Heart left ventricle (tissue), 16 donors: ENCODE measurements around the gene SHROOM3. TPM values are rescaled to one million over a fixed set of nuclear protein-coding genes. Genes with fewer than 3 reads are reported as not detected.

Experiments
- ATAC-seq, 4 donors: fragments of 200-7000 bp; cut with Tn5 transposase; one replicate each; pipeline ENCODE4 v1.9.1; 2020 to 2022; ENCODE audit warnings: moderate library complexity in 4 of 4, mild to moderate bottlenecking in 3 of 4, moderate number of reproducible peaks in 1 of 4
- DNase-seq, 5 donors: peaks; one replicate each; pipeline ENCODE4 v3.0.0-alpha.2; 2020
- H3K27ac ChIP-seq, 12 donors: fragments of 200-600 bp; sonication (generic) in 4 of 12; one replicate each; pipeline versions ENCODE4 v1.5.0 to v1.8.0; 2016 to 2022; ENCODE audit warnings: mild to moderate bottlenecking in 2 of 12
- H3K27me3 ChIP-seq, 9 donors: fragments of 200-600 bp; sonication (generic) in 2 of 9; one replicate each; pipeline versions ENCODE4 v1.5.1 to v1.8.0; 2016 to 2022; ENCODE audit warnings: mild to moderate bottlenecking in 3 of 9
- H3K36me3 ChIP-seq, 9 donors: fragments of 200-600 bp; sonication (generic) in 2 of 9; one replicate each; pipeline versions ENCODE4 v1.5.0 to v1.8.0; 2018 to 2022; ENCODE audit warnings: mild to moderate bottlenecking in 2 of 9
- H3K4me1 ChIP-seq, 12 donors: fragments of 200-600 bp; sonication (generic) in 4 of 12; one replicate each; pipeline versions ENCODE4 v1.5.0 to v1.8.0; 2016 to 2022; ENCODE audit warnings: mild to moderate bottlenecking in 3 of 12
- H3K4me3 ChIP-seq, 12 donors: fragments of 200-600 bp; sonication (generic) in 4 of 12; one replicate each; pipeline versions ENCODE4 v1.5.0 to v1.8.0; 2017 to 2022; ENCODE audit warnings: mild to moderate bottlenecking in 9 of 12, moderate library complexity in 4 of 12
- H3K9me3 ChIP-seq, 12 donors: fragments of 200-600 bp; sonication (generic) in 4 of 12; one replicate each; pipeline versions ENCODE4 v1.5.0 to v1.8.0; 2016 to 2022; ENCODE audit warnings: mild to moderate bottlenecking in 1 of 12
- CTCF ChIP-seq, 12 donors: fragments of 200-600 bp; sonication (generic) in 4 of 12; IDR thresholded peaks; one replicate each; pipeline versions ENCODE4 v1.5.0 to v1.8.0; 2018 to 2022; ENCODE audit warnings: antibody characterized with exemption in 12 of 12, mild to moderate bottlenecking in 5 of 12
- POLR2A ChIP-seq, 2 donors: fragments of 450-650 bp; IDR thresholded peaks; one replicate each; pipeline ENCODE4 v1.6.1; 2017; ENCODE audit warnings: antibody characterized with exemption in 2 of 2, mild to moderate bottlenecking in 2 of 2, moderate library complexity in 2 of 2
- WGBS, 4 donors: extraction: QIAGEN DNeasy Blood & Tissue Kit in 2 of 4; methylation state at CpG; one replicate each; pipeline versions ENCODE4 v1.1.5 to v1.1.7; 2013 to 2018; 5-methylcytosine and 5-hydroxymethylcytosine counted together
- intact Hi-C, 10 donors: fragments of 100-400 bp; cut with DNase I; formaldehyde crosslinking; loops; one replicate each; pipeline versions ENCODE4 v1.11.1 to v1.14.2; 2022
- polyA plus RNA-seq, 2 donors: library from polyadenylated mRNA; stranded (reverse); fragments of 200-250 nt; gene quantifications; one replicate each; pipeline ENCODE4 v1.2.3, GENCODE V29; 2013
- total RNA-seq, 9 donors: library from RNA; depleted of rRNA in 2 of 9; stranded (reverse); fragments of >200 nt in 2 of 9; fragmentation: NEBNext Ultra II Directional in 3 of 9; extraction: Animal tissue kit (Norgen Biotek cat#: 25700) in 3 of 9; gene quantifications; one replicate each; pipeline versions ENCODE4 v1.1.0 to v1.2.4, GENCODE V29; 2016 to 2023
- donor health status: ischemic (EF 13 %, LVEDD 7.1; RV severe dilation, severe dysfunction).
- donor health status: healthy with polysubstance abuse.
- donor health status: DM: no; HTN: yes; CAD: no.
- donor health status: DM: no; HTN: no; CAD: no.
- donor health status: ischemic (EF 25% LVEDD 6.9; RV normal size, moderate dysfunction).
- donor health status: ischemic (EF 25% LVEDD 5.7; RV mildly dilated, moderate dysfunction).
- donor health status: healthy.
- donor health status: DM: yes; HTN: yes; CAD: no.
- donor health status: ischemic (EF 35%, LVEDD 5.7; RV mildly dilated, moderate dysfunction).
- donor health status: nonischemic (EF 11% LVEDD 7.7; RV severe dilation, severe dysfunction).
- donor health status: DM: yes; HTN: yes; CAD: no.
- donor health status: PGD.
- donor health status: ischemic (EF 29% LVEDD 5.4; RV normal size, mild dysfunction).
- donor health status: nonischemic (EF 23%, LVEDD 6.1; RV moderate dilation, normal function).

SHROOM3 gene
- total and polyA plus RNA-seq, 11 donors = 4.6 to 38.5 (median 20.3) TPM

- Histone ChIP-seq H3K9me3 (no peaks in the 10 kb centered on the region), H3K4me1 (peaks cover 0 to 24% (median 8%) of the 10 kb centered on the region in 12 donors), H3K27me3 (no peaks in the 10 kb centered on the region), H3K27ac (no peak overlapping the region), H3K4me3 (no peak overlapping the region), H3K36me3 (peaks cover 0 to 22% (median 0%) of the 10 kb centered on the region in 9 donors)
- 94 to 97% (median 95%) methylated on average over 5 of the region's 5 CpGs for WGBS, 4 donors
- TF ChIP-seq POLR2A (IDR thresholded peaks at IDR 0.05) (no peak), CTCF (IDR thresholded peaks at IDR 0.05) (no peak)
- DNase-seq (no peak), ATAC-seq (no peak)
- intact Hi-C loops = no loop called here
These were observed 277.5 kb downstream of the SHROOM3 start for GRCh38 chr4:76712564-76712963.

DNA sequence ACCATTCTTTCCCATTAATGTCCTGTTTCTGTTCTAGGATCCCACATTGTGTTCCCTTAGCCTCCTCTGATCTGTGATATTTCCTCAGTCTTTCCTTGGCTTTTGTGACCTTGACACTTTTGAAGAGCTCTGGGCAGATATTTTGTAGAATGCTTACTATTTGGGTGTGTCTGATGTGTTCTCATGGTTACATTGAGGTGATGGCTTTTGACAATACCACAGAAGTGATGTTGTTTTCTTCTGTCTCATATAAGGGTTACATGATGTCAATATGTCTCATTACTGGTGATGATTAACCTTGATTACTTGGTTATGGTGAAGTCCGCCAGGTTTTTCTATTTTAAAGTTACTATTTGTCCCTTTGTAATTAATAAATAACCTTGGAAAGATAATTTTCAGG is 279.2 kb downstream of the SHROOM3 start:
- Histone ChIP-seq H3K4me1 (peaks cover 0 to 22% (median 5%) of the 10 kb centered on the region in 12 donors), H3K27ac (no peak overlapping the region)
- 87 to 98% (median 88%) methylated on average over 1 of the region's 1 CpG for WGBS, 4 donors

DNA sequence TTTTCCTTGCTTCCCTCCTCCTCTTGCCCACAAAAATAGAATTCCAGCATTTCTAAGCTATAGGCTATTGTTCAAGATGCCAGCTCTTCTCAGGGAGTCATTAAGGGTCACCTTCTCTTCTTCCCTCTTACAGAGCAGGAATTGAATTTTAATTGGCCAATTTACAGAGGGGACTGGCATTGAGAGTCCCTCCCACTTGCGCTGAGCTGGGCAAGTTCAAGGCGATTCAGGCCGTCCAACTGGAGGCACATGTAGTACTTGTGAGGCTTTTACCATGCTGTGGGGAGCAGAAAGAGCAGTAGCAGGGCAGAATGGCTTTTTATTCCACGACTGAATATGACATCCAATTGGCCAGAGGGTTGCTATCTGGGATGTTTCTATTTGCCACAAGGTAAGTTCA is 281.0 kb downstream of the SHROOM3 start:
- H3K27ac ChIP-seq = no peak overlapping the region

More for the DNA sequence above, 279.2 kb downstream of the SHROOM3 start:
- no peaks in the 10 kb centered on the region for H3K9me3 ChIP-seq
- peaks cover 0 to 22% (median 0%) of the 10 kb centered on the region in 9 donors for H3K36me3 ChIP-seq
- no peak for TF ChIP-seq POLR2A (IDR thresholded peaks at IDR 0.05)
- no peak for TF ChIP-seq CTCF (IDR thresholded peaks at IDR 0.05)
- ATAC-seq = no peak
- no peaks in the 10 kb centered on the region for H3K27me3 ChIP-seq
- no peak overlapping the region for H3K4me3 ChIP-seq
- intact Hi-C loops = no loop called here
- no peak for DNase-seq

GRCh38 chr4:76716658-76717057 is 281.6 kb downstream of the SHROOM3 start:
- no peaks in the 10 kb centered on the region for H3K9me3 ChIP-seq
- H3K36me3 ChIP-seq = peaks cover 0 to 9% (median 0%) of the 10 kb centered on the region in 9 donors
- no peak overlapping the region for H3K27ac ChIP-seq
- 62 to 74% (median 71%) methylated on average over 2 of the region's 2 CpGs for WGBS, 4 donors
- no peak overlapping the region for H3K4me3 ChIP-seq
- H3K4me1 ChIP-seq = peaks cover 0 to 17% (median 2%) of the 10 kb centered on the region in 12 donors
- ATAC-seq = no peak
- no peaks in the 10 kb centered on the region for H3K27me3 ChIP-seq
- TF ChIP-seq CTCF (IDR thresholded peaks at IDR 0.05) (no peak), POLR2A (IDR thresholded peaks at IDR 0.05) (no peak)
- intact Hi-C loops = no loop called here
- no peak for DNase-seq

More for the DNA sequence above, 281.0 kb downstream of the SHROOM3 start:
- DNase-seq (no peak), ATAC-seq (no peak)
- intact Hi-C loops = no loop called here
- no peaks in the 10 kb centered on the region for H3K9me3 ChIP-seq
- peaks cover 0 to 17% (median 2%) of the 10 kb centered on the region in 12 donors for H3K4me1 ChIP-seq
- WGBS, 4 donors = 85 to 89% (median 88%) methylated on average over 4 of the region's 4 CpGs
- H3K27me3 ChIP-seq = no peaks in the 10 kb centered on the region
- peaks cover 0 to 14% (median 0%) of the 10 kb centered on the region in 9 donors for H3K36me3 ChIP-seq
- TF ChIP-seq CTCF (IDR thresholded peaks at IDR 0.05) (no peak), POLR2A (IDR thresholded peaks at IDR 0.05) (no peak)
- no peak overlapping the region for H3K4me3 ChIP-seq
